ENCODE results near the gene DUSP2.

- no peak for TF ChIP-seq ELF4 (IDR thresholded peaks at IDR 0.05)
- TF ChIP-seq FOXK2 (IDR thresholded peaks at IDR 0.05): no peak
Observed at GRCh38 chr2:96113951-96114350, 31.3 kb downstream of the DUSP2 start.

All from HEK293T (cell line).